HG02610 (cell line): ENCODE data around the gene BCAS3.

Experiments
- ATAC-seq: cut with Tn5 transposase; IDR thresholded peaks from one replicate; pipeline ENCODE4 v1.9.1; 2021; ENCODE audit warnings: mild to moderate bottlenecking, moderate library complexity; ENCODE audit not compliant: unreplicated experiment

BCAS3 gene

DNA sequence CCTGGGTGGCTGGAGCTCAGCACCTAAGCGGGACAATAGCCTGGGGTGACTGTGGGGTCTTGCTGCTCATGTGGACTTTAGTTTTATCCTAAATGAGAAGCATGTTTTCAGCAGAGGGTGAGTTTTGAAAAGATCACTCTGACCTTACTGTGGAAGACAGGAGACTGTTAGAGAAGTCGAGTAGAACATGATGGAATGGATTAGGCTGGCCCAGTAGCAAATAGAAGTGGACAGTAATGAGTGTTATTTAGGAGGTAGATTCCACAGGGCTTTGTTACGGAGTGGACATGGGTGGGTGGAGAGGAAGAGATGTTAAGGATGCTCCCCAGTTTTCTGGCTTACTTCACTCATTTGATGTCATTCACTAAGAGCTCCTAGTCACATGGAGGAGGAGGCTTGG is 648.7 kb downstream of the BCAS3 start:
- ATAC-seq: no peak

DNA sequence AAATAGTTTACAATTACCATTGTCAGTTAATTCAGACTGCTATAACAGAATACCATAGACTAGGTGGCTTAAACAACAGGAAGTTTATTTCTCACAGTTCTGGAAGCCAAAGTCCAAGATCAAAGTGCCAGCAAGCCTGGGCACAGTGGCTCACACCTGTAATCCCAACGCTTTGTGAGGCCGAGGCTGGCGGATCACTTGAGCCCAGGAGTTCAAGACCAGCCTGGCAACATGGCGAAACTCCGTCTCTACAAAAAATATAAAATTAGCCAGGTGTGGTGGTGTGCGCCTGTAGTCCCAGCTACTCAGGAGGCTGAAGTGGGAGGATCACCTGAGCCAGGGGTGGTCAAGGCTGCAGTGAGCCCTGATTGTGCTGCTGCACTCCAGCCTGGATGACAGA is 650.7 kb downstream of the BCAS3 start:
- no peak for ATAC-seq

DNA sequence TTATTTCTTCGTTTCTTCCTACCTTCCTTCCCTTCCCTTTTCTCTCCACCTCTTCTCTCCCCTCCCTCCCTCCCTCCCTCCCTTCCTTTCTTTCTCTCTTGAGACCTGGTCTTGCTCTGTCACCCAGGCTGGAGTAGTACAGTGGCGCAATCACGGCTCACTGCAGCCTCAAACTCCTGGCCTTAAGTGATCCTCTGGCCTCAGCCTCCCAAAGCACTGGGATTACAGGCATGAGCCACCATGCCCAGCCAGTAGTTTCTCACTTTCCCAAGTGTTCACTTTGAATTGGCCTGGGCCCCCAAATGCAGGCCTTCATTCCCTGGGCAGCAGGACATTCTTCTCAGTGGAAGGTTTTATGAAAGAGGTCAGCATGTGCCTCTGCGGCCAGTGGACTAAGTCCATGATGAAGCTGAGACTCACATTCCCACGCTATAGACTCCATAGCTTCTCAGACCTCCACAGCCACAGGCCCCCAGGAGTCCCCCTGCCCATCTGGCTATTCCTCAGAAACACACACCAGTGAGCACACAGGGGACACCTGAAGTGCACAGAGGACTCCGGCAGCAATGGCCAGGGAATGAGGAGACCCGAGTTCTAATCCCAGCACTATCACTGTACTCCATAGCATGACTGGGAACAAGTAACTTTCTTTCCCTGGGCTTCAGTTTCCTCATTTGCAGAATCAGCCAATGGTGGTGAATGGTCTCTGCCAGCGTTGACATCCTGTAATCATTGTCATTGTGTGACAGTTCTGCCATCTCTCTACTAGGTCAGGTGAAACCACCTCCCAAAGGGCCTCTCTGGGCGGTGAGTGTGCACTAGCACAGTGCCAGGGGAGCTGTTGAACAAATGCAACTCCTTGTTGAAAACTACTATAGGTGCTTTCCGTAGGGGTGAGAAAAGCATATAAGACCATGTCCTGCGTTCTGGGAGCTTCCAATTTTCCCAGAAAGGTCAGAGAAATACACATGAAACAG is 652.8 kb downstream of the BCAS3 start:
- no peak for ATAC-seq

DNA sequence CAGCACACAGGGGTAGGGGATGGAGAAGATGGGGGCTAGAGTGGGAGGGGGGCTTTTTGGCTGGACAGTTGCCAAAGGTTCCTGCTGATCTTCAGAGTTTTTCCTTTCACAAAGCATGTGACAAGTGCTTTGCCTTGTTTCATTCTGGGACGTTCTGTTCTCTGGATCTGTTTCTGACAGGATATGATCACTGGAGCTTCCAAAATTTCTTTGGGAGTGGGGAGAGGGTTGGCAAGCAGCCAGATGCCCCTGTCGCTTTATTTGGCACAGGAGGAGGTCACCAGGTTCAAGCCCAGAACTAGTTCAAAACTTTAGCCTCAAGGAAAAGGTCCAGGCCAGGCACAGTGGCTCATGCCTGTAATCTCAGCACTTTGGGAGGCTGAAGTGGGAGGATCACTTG is 653.5 kb downstream of the BCAS3 start:
- ATAC-seq: no peak

DNA sequence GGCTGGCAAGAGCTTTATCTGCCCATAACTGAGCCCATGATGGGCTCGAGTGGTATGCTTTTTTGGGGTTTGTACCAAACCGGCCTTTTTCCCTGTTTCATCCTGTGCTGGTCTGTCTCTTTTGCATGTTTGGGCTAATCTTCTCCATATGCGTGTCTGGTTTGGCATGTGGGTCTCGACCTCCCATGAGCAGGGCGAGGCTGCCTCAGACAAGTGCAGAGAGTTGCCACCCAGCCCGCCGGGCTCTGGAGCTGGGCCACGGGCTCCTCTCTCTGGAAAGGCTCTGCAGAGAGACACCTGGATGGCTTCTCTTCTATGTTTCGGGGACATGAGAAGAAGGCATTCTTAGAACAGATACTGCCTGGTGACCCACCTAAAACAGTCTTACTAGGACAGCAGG is 654.2 kb downstream of the BCAS3 start:
- no peak for ATAC-seq

DNA sequence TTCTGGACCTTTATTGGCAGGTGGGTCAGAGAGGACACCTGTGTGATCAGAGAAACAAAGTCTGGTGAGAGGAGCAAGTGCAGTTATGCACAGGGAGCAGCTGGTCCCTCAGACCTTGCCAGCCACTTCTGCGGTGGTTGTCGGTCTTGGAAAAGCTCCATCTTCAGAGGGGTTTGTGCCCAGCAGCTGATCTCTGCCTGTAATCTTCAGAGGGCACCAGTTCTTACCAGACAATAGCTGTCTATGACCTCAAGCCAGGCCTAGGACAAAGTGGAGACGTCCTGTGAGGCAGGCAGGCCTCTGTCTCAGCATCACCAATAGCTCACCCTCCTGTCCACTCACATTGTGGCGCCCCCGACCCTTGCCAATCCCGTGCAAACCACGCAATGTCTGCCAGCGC is 655.5 kb downstream of the BCAS3 start:
- ATAC-seq: no peak

DNA sequence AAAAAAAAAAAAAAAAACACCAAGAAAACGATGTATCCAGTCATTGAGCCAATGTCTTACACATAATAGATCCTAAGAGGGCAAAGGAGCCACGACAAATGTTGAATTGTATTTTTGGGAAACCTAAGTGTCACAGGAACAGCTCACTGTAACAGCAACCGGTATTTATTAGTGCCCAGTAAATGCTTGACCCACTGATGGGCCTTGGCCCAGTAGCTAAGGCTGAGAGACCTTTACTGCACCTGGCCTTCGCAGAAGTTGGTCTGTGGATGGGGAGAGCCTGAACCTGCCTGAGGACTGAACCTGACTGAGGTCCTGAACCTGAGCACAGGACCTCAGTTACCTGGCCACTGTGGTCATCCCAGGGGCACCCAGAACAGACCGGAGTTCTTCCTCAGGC is 657.0 kb downstream of the BCAS3 start:
- ATAC-seq: no peak

DNA sequence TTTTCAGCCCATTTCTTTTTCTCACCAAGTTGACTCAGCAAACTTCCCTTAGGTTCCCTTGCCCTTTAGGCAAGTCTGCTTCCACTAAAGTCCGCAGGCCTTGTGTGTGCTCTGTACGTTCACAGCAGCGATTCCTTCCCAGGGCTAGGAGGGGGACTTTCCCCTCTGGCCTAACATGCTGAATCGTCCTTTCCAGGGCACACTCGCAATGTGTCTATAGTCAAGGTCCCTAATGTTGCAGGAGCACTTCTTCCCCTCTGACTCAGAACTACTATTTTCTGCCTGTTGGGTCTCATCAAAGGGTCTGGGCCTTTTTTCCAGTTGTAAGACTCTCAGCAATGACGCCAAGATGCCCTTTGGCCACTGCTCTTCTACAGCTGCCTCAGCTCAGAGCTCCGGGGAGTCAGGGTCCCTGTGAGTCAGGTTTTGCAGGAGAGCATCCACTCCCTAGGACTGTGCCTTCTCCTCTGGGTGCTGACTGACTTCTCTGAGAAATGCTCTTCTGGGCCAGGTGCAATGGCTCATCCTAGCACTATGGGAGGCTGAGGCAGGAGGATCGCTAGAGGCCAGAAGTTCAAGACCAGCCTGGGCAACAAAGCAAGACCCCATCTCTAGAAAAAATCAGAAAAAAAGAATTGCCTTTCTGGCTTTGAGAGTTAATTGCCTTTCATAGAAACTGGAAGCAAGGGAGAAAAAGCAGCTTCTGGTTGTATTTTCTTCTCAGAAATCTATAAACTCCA is 657.6 kb downstream of the BCAS3 start:
- no peak for ATAC-seq

DNA sequence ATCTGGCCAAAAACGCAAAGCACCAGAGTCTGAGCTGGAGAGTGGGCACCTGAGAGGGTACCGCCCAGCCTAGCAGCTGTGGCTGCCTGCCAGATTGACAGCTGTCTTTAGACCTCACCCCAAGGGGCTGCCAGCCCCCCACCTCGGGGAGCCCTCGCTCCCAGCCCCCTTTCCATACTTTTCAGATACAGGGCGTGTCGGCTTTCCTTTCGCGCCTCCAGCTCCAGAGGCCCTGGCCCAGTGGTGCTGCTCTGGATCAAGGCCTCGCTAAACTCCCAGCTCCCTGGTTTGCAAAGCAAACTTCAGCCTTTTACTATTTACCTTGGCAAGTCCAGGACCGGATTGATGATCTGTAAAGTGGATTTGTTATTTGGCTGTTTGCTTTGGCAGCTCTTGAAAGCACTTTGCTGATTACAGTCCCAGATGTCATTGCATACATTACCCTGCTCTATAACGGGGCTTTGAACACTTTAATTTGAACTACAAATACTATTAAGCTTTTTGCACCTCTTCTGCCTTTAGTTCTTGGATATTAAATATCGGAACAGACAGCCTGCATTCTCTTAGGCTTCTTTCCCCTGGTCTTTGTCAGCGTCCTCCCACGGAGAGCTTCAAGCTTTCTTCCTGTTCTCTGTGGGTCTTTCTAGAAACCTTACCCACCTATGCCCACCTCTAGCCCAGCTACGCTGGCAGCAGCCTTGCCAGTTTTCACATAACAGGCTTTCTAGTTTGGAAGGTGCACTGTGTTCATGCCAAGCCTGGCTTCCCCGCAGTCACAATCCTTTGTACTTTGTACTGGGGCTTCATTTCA is 658.4 kb downstream of the BCAS3 start:
- no peak for ATAC-seq

DNA sequence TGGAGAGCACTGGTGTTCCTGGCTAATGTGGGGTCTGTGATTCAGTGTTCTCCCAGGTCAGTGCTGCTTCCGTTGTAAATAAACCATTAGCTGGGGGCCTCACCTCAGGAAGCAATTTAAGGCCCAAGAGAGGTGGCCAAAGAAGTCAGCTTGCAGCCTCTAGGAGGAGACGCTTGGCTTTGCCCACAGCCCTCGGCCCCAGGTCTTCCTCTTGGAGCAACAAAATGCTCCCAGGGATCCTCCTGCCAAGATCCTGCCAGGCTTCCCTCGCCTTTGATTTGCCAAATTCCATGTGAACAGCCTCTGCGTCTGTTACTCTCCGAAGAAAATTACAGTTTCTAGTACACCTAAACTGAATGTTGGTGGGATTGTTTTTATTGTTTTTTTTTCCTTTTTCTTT is 659.6 kb downstream of the BCAS3 start:
- ATAC-seq: no peak

DNA sequence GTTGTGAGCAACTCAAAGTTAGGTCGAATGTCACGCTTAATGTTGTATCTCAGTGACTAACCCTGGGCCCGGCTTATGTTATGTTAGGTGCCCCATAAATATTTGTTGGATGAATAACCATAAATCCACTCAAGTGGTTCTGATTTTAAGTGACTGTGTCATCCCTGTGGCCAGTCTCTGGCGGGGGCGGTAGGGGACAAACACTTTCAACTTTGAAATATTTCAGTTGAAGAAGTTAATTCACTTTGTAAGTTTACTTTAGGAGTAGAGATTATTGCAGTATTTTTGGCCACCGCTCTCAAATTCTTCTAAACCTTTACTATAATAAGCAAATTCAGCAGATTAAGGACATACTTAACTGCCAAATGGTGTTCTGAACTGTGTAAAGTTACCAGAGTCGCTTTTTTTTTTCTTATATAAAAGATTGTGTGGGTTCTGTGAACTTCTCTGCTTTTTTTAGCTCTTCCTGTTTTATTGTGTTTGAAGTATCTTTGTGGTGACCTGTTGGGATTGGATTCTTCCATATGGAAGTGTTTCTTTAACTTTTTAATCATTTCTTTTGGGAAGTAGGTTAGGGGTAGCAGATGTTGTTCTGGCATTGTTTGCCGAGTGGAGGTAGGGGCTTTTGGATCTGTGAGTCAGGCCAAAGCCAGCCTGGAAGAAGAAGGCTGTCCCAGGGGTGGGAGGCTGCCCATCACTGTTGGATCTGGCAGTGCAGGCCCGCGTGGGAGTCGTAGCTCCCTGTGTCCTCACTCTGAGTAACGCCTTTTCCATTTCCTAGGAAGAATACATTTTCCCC is 660.5 kb downstream of the BCAS3 start:
- no peak for ATAC-seq

DNA sequence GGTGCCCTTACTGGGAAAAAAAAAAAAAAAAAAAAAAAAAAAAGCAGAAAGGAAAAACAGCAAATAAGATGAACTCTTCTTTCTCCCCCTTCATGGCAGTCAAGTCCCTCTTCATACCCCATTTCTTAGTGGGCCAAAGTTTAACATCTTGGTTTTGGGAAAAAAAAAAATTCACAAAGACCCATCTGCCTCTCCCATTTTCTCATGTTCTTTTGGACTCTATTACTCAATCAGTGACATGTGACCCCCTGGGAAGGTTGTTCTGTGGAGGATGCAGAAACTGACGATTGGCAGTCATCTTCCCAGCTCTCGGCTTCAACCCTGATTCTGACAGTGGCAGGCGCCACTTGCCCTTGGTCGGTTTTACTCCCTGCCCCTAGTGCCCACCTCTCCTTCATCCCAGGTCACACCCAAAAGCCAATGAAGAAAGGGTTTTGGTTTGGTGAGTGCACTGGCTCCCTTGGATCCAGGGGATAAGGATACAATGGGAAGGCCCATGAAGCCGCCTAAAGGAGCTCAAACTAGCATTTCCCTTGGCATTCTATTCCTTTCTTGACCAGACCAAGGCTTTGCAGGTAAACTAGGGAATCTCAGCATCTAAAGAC is 661.3 kb downstream of the BCAS3 start:
- no peak for ATAC-seq

DNA sequence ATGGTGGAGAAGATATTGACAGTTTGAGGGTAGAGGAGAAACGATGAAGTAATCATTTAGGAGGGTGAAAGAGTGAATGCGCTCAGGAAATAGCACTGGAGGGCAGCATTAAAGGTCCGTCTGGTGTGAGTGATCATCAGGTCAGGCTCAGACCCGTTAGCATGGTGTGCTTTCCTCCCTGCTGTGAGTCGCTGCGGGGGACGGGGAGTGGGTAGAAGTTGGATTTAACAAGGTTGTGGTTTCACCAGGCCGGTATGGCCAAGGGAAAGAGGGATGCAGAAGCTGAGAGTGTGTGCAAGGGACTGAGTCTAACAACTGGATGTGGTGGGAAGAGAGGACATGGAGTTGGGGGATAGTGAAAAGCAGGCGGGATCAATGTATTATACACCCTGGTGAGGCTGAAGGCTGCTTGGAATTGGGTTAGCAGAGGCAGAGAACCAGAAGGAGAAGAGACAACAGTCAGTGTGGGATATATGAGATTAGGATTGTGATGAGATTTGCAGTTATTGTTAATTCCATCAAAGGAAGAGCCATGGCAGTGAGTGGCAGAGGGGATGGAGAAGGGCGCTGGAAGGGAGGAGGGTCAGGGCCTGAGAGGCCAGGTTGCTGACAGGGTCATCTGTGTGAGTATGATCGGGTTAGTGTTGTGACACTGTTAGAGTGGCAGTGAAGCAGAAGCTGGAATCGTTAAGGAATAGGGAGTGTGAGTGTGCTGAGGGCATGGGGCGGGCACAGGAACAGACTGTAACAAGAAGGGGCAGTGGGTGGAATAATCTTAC is 663.0 kb downstream of the BCAS3 start:
- ATAC-seq: no peak

DNA sequence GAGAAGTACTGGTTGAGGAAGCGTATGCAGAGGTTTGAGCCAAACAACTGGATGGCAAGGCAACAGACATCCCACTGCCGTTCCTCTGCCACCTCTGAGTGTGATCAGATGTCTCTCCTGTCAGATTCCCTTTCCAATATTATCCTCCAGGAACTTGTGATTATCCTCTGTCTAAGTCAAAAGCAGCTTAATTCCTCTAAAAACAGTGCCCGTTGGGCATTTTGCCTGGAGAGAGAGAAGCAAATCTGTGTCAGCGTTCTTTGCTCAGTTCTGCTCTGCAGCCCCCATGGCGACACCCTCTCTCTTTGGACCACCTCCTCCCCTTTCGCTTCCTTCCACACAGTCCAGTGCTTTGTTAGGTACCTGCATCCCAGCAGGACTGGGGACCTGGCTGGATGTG is 665.9 kb downstream of the BCAS3 start:
- no peak for ATAC-seq

DNA sequence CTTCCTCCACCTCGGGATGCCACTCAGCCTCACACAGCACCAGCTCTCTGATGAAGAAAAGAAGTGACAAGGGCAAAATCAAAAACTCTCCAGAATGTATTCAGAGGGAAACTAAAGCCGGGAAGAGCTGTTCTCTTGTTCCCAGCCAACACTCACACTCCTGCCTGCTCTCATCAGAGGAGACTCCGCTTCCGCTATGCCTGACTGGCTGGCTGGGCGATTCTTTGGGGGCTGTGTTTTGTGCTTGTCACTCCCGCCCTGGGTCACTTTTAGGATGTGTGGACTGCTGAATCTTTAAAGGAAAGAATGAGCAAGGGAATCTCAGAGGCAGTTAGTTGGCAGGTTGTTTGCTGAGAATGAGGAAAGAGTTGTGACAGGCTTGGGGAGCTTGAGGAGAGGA is 667.4 kb downstream of the BCAS3 start:
- no peak for ATAC-seq

DNA sequence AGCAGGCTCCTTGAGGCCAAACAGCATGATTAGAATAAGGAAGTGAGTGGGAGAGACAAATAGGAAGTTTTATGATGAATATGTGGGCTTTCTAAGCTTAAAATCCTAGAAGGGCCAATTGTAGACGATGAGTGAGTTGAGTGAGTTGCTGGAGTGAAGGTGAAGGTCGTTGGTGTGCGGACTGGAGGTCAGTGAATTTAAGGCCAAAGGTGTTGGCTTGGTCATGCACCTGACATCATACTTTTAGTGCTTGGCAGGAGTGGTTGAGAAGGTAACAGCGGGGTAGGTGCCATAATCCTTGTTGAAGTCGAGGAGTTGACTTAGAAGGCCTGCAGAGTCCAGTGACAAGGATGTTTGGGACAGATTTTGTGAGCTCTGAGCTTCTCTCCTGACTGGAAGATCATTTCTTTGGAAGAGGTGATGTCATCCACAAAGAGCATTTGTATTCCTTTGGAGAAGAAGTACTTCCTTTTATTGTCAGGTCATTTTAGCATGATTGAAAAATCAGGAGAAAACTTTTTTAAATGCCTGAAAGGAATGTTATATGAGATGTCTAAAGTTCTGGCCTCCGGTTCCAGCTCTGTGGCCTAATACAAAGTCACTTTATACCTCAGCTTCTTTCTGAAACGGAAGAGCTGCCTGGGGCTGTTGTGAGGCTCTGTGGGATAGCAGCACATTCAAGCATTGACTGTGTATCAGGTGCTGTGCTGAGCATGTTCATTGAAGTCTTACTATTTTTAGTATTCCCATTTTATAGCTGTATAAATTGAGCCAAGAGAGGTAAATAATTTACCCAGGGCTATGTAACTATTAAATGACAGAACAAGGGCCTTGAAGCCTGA is 668.4 kb downstream of the BCAS3 start:
- no peak for ATAC-seq

DNA sequence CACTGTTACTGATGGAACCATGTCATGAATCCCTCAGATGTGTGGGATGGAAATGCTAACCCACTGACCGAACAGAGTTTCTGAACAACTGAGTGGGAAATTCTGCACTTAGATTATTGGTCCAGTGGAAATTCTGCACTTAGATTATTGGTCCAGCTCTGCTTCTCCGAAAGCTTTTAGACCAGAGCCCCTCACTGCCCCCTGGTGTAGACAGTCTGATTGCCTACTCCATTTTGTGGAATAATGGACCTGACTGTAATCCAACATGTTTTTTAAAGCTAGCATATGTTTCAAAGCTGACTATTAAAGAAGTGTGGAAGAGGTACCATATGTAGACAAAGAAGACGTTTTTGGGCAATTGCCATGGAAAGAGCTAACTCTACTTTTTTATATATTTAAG is 671.7 kb downstream of the BCAS3 start:
- no peak for ATAC-seq

DNA sequence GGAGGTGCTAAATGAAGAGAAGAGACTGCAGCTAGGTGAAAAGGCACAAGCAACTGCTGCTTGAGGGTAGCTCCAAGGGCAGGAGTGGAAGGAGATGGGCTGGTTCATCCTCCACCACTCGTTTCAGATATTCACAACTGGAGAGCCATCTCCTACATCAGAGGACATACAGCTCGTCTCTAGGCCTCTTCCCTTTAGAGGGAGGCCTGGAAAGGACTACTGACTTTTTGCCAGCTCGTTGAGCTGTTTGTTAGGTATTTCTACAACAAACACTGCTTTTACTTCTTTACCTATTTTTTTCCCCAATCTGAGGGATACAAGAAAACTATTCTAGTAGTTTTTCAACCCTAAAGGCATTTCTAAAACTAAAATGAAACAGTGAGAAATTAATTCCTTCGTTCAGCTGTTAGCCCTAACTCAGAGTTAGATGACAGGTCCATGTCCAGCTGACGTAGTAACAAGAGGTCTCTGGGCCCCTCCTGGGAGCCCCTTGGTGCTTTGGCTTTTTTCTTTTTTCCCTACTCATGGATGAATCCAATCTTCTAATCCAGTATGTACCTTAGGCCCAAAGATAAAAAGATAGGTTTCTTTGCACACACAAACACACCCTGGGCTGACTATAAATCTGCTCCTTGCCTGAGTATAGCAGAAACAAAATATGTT is 674.2 kb downstream of the BCAS3 start:
- ATAC-seq: no peak
